ENCODE data around the gene IL5RA. TPM values are rescaled to one million over a fixed set of nuclear protein-coding genes. Genes with fewer than 3 reads are reported as not detected.
A peak's percentile ranks its signal among the peaks of the same experiment; 100 is the strongest.

Gene IL5RA
- total RNA-seq, 1 donor from 2014 or later = not detected

DNA sequence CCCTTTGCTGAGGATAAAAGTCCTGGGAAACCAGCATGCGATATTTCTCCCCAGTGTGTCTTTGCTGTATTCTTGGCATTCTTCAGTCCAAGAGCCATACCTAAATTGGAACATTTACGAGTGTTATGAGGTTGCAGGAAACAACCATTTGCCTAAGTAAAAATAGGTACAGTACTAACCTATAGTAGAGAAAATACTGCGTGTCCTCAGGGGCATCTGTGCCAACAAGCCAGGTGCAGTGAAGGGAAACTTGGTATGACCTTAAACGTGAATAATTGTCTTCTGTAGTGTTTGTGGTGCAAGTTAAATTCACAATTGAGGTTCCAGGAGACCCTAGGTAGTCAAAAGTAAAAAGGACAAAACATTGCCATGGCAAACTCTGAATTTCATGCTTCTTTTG, 12.2 kb downstream of the IL5RA start:
- no peaks in the 10 kb centered on the region for H3K36me3 Mint-ChIP-seq (ENCODE audit: low read depth)
- peak overlapping the region; percentile 9 for H3K27ac Mint-ChIP-seq (ENCODE audit: unreplicated experiment)
- no peak overlapping the region for H3K4me3 Mint-ChIP-seq
- H3K27me3 Mint-ChIP-seq (ENCODE audit: low read depth) = peaks cover 4% of the 10 kb centered on the region
- DNase-seq (ENCODE audit: low read depth, low spot score) = no peak
- TF ChIP-seq, protein P1, sequence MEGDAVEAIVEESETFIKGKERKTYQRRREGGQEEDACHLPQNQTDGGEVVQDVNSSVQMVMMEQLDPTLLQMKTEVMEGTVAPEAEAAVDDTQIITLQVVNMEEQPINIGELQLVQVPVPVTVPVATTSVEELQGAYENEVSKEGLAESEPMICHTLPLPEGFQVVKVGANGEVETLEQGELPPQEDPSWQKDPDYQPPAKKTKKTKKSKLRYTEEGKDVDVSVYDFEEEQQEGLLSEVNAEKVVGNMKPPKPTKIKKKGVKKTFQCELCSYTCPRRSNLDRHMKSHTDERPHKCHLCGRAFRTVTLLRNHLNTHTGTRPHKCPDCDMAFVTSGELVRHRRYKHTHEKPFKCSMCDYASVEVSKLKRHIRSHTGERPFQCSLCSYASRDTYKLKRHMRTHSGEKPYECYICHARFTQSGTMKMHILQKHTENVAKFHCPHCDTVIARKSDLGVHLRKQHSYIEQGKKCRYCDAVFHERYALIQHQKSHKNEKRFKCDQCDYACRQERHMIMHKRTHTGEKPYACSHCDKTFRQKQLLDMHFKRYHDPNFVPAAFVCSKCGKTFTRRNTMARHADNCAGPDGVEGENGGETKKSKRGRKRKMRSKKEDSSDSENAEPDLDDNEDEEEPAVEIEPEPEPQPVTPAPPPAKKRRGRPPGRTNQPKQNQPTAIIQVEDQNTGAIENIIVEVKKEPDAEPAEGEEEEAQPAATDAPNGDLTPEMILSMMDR (conservative IDR thresholded peaks at IDR 0.05) = no peak
- no peaks in the 10 kb centered on the region for H3K4me1 Mint-ChIP-seq
- H3K9me3 Mint-ChIP-seq = no peaks in the 10 kb centered on the region

DNA sequence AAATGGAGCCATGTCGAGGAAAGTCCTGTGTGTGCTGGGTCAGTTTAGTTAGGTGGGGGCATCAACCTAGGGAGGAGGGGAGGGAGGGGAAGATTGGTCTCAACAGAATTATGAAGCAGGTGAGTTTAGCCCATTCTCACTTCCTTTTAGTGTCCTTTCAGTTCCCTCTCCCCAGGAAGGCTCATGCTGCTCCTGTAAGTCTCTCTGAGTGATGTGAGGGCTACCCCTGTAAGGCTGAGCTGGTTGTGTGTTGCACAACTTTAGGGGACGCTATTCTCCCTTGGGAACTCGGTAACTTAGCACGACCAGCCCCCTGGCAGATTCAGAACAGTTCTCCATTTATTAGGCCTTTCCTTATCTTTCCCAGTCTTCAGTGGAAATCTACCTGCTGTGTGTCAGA, 21.2 kb downstream of the IL5RA start:
- DNase-seq (ENCODE audit: low read depth, low spot score) = no peak
- H3K36me3 Mint-ChIP-seq (ENCODE audit: low read depth) = no peaks in the 10 kb centered on the region
- TF ChIP-seq, protein P1 (conservative IDR thresholded peaks at IDR 0.05) = no peak
- peaks cover 3% of the 10 kb centered on the region for H3K27me3 Mint-ChIP-seq (ENCODE audit: low read depth)
- H3K27ac Mint-ChIP-seq (ENCODE audit: unreplicated experiment) = no peak overlapping the region
- H3K4me3 Mint-ChIP-seq = no peak overlapping the region
- no peaks in the 10 kb centered on the region for H3K9me3 Mint-ChIP-seq
- H3K4me1 Mint-ChIP-seq = no peaks in the 10 kb centered on the region

DNA sequence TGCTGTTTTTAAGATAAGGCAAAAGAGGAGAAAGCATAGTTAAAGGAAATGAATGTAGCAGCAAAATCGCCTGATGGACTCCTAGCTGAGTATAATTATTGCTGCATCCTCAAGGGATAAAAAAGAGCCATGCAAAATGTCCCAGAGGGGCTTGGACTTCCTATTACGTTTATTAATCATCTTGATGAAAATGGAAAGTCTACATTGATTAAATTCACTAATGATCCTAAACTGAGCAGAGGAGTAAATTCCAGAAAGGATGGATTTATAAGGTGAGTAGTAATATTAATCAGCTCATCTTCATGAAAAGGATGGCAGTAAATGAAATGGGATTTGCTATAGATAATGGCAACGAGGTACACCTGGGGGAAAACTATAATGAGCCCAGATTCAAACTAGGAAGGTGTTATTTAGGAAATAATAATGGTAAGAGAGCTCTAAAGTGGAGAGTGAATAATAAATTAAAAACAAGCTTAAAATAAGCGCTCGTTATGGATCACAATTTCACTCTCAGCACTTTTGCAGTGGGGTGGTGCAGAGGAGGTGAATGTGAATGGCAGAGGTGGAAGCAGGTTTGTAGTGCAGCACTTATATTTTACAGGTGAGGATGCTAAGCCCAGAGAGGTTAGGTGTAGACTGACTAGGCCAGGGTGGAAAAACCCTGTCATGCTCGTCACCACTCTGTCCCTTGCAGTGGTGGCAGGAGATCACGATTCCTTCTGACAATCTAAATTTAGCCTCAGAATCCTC, 22.3 kb downstream of the IL5RA start:
- no peak for DNase-seq (ENCODE audit: low read depth, low spot score)
- Mint-ChIP-seq H3K27me3 (ENCODE audit: low read depth) (peaks cover 3% of the 10 kb centered on the region), H3K27ac (ENCODE audit: unreplicated experiment) (no peak overlapping the region), H3K9me3 (no peaks in the 10 kb centered on the region), H3K36me3 (ENCODE audit: low read depth) (no peaks in the 10 kb centered on the region), H3K4me1 (no peaks in the 10 kb centered on the region), H3K4me3 (no peak overlapping the region)
- TF ChIP-seq, protein P1 (conservative IDR thresholded peaks at IDR 0.05) = no peak

DNA sequence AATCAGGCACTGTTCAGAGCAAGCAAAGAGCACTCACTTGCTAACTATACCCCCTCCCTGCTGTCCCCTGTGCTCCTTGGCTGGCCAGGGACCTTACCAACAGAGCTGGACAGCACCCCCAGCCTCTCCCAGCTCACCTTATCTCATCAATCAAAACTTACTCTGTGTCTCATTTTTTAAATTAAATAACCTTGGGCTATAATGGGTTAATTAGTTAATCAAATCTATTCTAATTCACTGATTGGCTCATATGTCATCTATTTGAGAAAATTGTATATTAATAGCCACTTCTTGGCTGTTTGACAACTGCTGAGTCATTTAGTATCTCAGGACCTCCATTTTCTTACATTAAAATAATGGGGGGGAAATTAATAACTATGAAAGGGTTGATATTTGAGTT, 22.9 kb downstream of the IL5RA start:
- Mint-ChIP-seq H3K27me3 (ENCODE audit: low read depth) (peaks cover 3% of the 10 kb centered on the region), H3K27ac (ENCODE audit: unreplicated experiment) (no peak overlapping the region), H3K9me3 (no peaks in the 10 kb centered on the region), H3K4me3 (no peak overlapping the region), H3K4me1 (no peaks in the 10 kb centered on the region), H3K36me3 (ENCODE audit: low read depth) (no peaks in the 10 kb centered on the region)
- TF ChIP-seq, protein P1 (conservative IDR thresholded peaks at IDR 0.05) = no peak
- DNase-seq (ENCODE audit: low read depth, low spot score) = no peak

DNA sequence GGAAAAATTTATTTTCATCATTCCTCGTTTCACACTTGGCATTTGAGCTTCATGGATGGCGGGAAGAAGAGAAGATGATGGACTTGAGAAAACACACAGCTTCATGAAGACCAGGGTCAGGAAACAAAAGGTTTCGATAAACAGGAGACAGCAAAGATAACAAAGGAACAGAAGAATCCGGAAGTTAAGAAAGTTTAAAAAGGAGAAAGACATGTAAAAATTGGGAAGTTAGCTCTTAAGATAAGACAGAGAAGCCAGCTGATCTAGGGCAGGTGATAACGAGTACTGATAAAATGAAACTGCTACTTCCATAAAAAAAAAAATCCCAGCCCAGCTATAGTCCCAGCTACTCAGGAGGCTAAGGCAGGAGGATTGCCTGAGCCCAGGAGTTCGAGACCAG, 23.9 kb downstream of the IL5RA start:
- H3K4me3 Mint-ChIP-seq = no peak overlapping the region
- H3K27me3 Mint-ChIP-seq (ENCODE audit: low read depth) = peaks cover 3% of the 10 kb centered on the region
- DNase-seq (ENCODE audit: low read depth, low spot score) = no peak
- H3K36me3 Mint-ChIP-seq (ENCODE audit: low read depth) = no peaks in the 10 kb centered on the region
- no peaks in the 10 kb centered on the region for H3K9me3 Mint-ChIP-seq
- TF ChIP-seq, protein P1 (conservative IDR thresholded peaks at IDR 0.05) = no peak
- no peaks in the 10 kb centered on the region for H3K4me1 Mint-ChIP-seq
- no peak overlapping the region for H3K27ac Mint-ChIP-seq (ENCODE audit: unreplicated experiment)

Measured in neural crest cell (in vitro differentiated cells).